ENCODE results near the gene GALNT2.

- no peak for TF ChIP-seq EP300 (IDR thresholded peaks at IDR 0.05; ENCODE audit: borderline replicate concordance in 1 of 2, control insufficient read depth in 1 of 2, low read depth in 2 of 2, low read length in 2 of 2)
- no peak for TF ChIP-seq SIN3A (IDR thresholded peaks at IDR 0.05; ENCODE audit: low read depth, low read length)
- TF ChIP-seq RAD21 (IDR thresholded peaks at IDR 0.05; ENCODE audit: insufficient read depth, low read depth, low read length): no peak
- no peak for TF ChIP-seq RFX5 (IDR thresholded peaks at IDR 0.05; ENCODE audit: low read depth, low read length)
- TF ChIP-seq POLR2AphosphoS5 (IDR thresholded peaks at IDR 0.05; ENCODE audit: low read length): no peak
- no peak for TF ChIP-seq BMI1 (IDR thresholded peaks at IDR 0.05; ENCODE audit: borderline replicate concordance)
- TF ChIP-seq ZBTB33 (IDR thresholded peaks at IDR 0.05): no peak
- no peak for TF ChIP-seq CBX5 (IDR thresholded peaks at IDR 0.05; ENCODE audit: low read depth)
Measured at GRCh38 chr1:230144010-230144614, 77.1 kb downstream of the GALNT2 start.
